Measurements from ENCODE around the gene GALE.
"Not testable (repeated sequence)": the region's sequence is repeated elsewhere in the genome, so short reads cannot be mapped to it uniquely, and the experiment has no call there.

The GALE gene

GRCh38 chr1:23791516-23792047 lies 9.0 kb downstream of the GALE start:
- peak; percentile 23 for DNase-seq

- peak; percentile 86 for DNase-seq
These were observed 9.6 kb downstream of the GALE start, which contains the start of gene LYPLA2 for GRCh38 chr1:23790696-23791515. TSS of gene LYPLA2 (plus strand) at chr1:23791145. CDS start at chr1:23792683, 1,538 bp downstream.

GRCh38 chr1:23788695-23789094 lies 11.9 kb downstream of the GALE start:
- no peak for DNase-seq

DNA sequence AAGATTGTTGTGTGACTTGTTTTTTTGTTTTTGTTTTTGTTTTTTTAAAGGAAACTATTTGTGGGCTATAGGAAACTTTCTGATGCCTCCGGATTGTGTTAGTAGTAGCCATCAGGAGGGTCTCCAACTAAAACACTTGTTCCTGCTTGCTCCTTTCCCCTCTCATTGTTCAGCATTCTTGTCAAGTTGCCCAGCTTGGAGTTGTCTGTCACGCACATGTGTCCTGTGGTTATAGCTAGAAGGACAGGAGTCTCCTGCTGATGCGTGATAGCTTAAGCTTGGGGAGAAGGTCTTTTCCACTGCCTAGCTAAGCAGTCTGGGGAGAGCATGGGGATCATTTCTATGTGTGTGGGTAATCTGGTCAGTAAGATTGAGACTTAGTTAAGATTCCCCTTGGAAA lies 12.9 kb downstream of the GALE start:
- DNase-seq = no peak

GRCh38 chr1:23784846-23785245 lies 15.7 kb downstream of the GALE start:
- no peak for DNase-seq

DNA sequence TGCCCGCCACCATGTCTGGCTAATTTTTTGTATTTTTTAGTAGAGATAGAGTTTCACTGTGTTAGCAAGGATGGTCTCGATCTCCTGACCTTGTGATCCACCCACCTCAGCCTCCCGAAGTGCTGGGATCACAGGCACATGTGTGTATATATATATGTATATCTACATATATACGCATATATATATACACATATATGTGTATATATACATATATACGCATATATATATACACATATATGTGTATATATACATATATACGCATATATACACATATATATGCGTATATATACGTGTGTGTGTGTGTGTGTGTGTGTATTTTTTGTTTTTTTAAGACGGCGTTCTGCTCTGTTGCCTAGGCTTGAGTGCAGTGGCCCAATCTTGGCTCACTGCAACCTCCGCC lies 17.4 kb downstream of the GALE start:
- not testable (repeated sequence) for DNase-seq

DNA sequence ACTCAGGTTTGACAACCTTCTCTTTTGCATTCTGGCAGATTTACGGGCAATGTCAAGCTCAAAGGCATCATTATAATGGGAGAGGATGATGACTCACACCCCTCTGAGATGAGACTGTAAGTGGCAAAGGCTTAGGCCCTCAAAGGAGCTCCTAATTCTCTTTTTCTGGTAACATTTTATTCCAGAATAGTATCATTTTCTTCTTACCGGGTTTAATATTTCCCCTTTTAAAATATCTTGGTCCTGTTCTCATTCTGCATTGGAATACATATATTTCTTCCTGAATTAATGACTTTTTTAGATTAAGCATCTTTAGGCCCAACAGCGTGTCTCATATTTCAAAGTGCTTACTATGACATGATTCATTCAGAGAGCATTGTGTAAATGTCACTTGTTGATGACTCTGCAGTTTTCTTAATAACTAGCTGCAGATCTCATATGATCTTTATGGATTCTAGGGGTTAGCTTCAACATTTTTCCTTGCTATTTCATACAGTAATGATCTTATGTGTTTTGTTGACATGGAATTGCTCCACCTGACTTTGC lies 20.7 kb downstream of the GALE start:
- DNase-seq = no peak

DNA sequence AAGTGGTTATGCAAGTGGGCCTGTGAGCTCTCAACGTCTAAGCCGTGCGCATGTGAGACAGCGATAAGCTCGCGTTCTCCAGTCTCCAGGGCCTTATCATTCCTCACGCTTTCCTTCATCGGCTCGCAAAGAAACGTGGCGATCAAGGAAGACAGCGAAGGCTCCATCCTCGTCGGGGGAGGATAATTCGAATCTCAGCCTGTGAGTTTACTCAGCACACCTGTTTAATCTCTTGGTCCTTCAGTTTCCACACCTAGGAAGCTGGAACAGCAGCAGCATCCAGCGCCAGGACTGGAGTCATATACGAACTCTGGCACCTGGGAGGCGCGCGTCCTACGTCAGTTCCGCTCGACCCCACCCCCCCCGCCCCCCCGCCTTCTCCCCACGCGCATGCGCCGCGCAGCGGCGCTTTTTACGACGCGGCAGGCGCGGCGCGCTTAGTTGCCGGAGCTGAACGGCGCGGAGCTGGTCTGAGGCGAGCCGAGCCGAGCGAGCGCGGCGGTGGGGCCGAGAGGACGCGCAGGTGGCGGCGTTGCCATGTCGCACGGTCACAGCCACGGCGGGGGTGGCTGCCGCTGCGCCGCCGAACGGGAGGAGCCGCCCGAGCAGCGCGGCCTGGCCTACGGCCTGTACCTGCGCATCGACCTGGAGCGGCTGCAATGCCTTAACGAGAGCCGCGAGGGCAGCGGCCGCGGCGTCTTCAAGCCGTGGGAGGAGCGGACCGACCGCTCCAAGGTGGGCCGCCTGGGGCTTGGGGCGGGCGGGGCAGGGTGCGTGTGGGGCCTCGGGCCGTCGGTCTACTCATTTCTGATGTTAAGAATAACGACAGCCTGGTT lies 22.4 kb downstream of the GALE start, which contains the start of gene PITHD1:
Gene PITHD1 (plus strand): TSS at position 440 of the 836 bp plus-strand sequence. CDS start 98 bp downstream, at position 538.
- DNase-seq = peak; percentile 81

DNA sequence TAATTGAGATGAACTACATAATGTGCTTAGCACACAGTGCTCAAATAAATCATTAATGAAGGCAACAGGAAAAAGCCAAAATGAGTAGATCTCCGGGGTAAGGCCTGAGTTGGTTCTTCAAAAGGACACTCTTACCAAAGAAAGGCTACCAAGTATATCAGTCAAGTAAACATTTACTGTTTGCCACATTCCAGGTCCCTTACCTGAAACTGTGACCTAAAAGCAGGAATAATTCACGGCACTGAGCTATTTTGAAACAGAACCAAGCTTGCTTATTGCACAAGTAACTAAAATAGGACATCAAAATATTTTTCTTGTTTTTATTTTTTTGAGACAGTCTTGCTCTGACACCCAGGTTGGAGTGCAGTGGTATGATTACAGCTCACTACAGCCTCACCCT lies 24.3 kb downstream of the GALE start:
- DNase-seq = no peak

- DNase-seq = no peak
These were observed 26.2 kb downstream of the GALE start for GRCh38 chr1:23774174-23774880.

GRCh38 chr1:23772854-23773242 lies 27.7 kb downstream of the GALE start:
- no peak for DNase-seq

- DNase-seq = peak; percentile 86
These were observed 28.3 kb downstream of the GALE start for GRCh38 chr1:23772049-23772853.

- no peak for DNase-seq
These were observed 31.8 kb downstream of the GALE start for GRCh38 chr1:23768733-23769132.

- DNase-seq = no peak
These were observed 37.4 kb downstream of the GALE start for GRCh38 chr1:23763041-23763577.

DNA sequence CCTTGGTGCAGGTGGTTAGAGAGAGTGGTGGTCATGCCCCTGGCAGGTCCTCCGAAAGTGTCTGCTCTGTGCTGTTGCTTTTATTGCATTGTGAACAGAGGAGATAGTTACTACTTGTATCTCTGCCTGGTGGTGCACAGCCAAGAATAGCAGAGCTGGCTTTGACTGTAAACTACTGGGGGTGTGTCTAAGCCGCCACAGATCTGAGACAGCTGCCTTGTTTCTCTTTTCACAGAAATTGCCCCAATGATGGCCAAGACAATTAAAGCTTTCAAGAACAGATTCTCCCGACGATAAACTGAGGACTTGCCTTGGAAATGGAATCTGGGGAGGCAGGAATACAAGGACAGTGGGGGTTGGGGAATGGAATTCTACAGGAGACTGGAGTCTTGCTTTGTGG lies 41.3 kb downstream of the GALE start:
- no peak for DNase-seq

- no peak for DNase-seq
These were observed 42.7 kb downstream of the GALE start for GRCh38 chr1:23757812-23758211.

- DNase-seq = no peak
These were observed 43.9 kb downstream of the GALE start for GRCh38 chr1:23756676-23757075.

DNA sequence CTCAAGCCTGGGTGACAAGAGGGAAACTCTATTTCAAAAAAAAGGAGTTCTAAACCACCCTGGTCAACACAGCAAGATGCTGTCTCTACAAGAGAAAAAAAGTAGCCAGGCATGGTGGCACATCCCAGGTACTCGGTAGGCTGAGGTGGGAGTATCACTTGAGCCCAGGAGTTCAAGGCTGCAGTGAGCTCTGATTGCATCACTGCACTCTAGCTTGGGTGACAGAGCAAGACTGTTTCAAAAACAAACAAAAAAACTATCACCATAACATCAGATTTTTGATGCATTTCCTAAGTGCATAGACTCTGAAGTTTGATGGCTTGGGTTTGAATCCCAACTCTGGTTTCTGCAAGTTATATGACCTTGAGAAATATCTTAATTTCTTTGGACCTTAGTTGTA lies 47.6 kb downstream of the GALE start:
- no peak for DNase-seq

DNA sequence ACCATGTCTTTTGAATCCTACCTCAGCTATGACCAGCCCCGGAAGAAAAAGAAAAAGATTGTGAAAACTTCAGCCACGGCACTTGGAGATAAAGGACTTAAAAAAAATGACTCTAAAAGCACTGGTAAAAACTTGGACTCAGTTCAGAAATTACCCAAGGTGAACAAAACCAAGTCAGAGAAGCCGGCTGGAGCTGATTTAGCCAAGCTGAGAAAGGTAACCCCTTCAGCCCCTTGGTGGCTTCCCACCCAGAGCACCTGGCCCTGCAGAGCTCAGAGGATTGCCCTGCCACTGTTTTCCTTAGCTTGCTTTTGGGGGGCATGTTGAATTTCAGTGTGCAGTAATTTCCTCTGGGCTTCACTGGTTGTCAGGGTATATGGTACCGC lies 48.7 kb downstream of the GALE start:
- no peak for DNase-seq

GRCh38 chr1:23751050-23751814 lies 49.3 kb downstream of the GALE start:
- DNase-seq = peak; percentile 13

DNA sequence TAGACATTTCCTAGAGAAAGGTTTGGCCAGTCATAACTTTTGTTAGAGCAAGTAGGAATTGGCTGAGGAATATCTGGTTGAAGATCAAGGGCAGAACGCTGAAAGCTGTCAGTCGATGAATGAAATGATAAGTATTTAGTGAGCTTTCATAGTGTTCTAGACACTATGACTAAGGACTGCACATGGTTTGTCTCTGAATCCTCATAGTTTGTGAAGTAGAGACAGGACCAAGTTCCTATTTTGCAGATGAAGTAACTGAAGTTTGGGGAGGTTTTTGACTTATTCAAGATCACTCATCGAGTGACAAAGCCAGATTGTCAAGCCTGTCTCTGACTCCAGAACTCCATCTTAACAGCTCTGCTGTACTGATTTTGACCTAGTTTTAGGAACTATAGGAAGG lies 52.5 kb downstream of the GALE start:
- DNase-seq = no peak
